Measurements from ENCODE around the gene CAVIN3. TPM values are rescaled to one million over a fixed set of nuclear protein-coding genes. Genes with fewer than 3 reads are reported as not detected.
"Not testable (repeated sequence)": the region's sequence is repeated elsewhere in the genome, so short reads cannot be mapped to it uniquely, and the experiment has no call there.

The CAVIN3 gene
- total and polyA plus RNA-seq, 9 of the 15 experiments (the other 6 are each of a cell fraction or from before 2014, with no cell fraction given) = 0.13 TPM; not detected in 8

DNA sequence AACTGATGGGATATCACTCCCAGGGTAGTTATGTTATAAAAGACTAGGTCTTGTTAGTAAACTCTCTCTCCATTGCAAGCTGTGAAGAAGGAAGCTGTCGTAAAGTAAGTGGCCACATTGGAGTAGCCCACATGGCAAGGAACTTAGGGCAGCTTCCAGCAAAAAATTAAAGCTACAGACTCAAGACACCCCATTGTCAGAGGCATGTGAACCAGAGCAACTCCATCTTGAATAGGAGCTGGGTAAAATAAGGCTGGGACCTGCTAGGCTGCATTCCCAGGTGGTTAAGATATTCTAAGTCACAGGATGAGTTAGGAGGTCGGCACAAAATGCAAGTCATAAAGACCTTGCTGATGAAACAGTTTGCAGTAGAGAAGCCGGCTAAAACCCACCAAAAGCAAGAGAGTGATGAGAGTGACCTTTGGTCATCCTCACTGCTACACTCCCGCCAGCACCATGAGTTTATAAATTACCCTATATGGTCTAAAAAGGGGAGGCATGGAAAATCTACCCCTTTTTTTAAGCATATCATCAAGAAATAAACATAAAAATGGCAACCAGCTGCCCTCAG lies 36.8 kb downstream of the CAVIN3 start (continued):
- TF ChIP-seq SMAD4 (CRISPR knock-in tag; conservative IDR thresholded peaks at IDR 0.05) = peak; percentile 65
- TF ChIP-seq NFRKB (IDR thresholded peaks at IDR 0.05; ENCODE audit: low read depth) = no peak
- no peak for TF ChIP-seq HNRNPLL (IDR thresholded peaks at IDR 0.05; ENCODE audit: low read depth, low read length, poor library complexity, severe bottlenecking)
- TF ChIP-seq, protein P1, sequence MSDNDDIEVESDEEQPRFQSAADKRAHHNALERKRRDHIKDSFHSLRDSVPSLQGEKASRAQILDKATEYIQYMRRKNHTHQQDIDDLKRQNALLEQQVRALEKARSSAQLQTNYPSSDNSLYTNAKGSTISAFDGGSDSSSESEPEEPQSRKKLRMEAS (CRISPR knock-in tag; IDR thresholded peaks at IDR 0.05) = no peak
- TF ChIP-seq, protein P2, sequence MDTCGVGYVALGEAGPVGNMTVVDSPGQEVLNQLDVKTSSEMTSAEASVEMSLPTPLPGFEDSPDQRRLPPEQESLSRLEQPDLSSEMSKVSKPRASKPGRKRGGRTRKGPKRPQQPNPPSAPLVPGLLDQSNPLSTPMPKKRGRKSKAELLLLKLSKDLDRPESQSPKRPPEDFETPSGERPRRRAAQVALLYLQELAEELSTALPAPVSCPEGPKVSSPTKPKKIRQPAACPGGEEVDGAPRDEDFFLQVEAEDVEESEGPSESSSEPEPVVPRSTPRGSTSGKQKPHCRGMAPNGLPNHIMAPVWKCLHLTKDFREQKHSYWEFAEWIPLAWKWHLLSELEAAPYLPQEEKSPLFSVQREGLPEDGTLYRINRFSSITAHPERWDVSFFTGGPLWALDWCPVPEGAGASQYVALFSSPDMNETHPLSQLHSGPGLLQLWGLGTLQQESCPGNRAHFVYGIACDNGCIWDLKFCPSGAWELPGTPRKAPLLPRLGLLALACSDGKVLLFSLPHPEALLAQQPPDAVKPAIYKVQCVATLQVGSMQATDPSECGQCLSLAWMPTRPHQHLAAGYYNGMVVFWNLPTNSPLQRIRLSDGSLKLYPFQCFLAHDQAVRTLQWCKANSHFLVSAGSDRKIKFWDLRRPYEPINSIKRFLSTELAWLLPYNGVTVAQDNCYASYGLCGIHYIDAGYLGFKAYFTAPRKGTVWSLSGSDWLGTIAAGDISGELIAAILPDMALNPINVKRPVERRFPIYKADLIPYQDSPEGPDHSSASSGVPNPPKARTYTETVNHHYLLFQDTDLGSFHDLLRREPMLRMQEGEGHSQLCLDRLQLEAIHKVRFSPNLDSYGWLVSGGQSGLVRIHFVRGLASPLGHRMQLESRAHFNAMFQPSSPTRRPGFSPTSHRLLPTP (IDR thresholded peaks at IDR 0.05; ENCODE audit: borderline replicate concordance, extremely low read depth, insufficient read length) = no peak
- TF ChIP-seq ZNF589 (CRISPR knock-in tag; IDR thresholded peaks at IDR 0.05; ENCODE audit: low read depth) = peak; percentile 59; the same call in 1 of the 2 replicates
- no peak for TF ChIP-seq ZNF561 (CRISPR knock-in tag; conservative IDR thresholded peaks at IDR 0.05)
- TF ChIP-seq DDX20 (tag; IDR thresholded peaks at IDR 0.05; ENCODE audit: low read depth) = no peak
- TF ChIP-seq KAT7 (CRISPR knock-in tag; IDR thresholded peaks at IDR 0.05; ENCODE audit: borderline replicate concordance) = no peak
- TF ChIP-seq ZNF316 (IDR thresholded peaks at IDR 0.05) = peak; percentile 19; the same call in 1 of the 2 replicates
- TF ChIP-seq, protein P3, sequence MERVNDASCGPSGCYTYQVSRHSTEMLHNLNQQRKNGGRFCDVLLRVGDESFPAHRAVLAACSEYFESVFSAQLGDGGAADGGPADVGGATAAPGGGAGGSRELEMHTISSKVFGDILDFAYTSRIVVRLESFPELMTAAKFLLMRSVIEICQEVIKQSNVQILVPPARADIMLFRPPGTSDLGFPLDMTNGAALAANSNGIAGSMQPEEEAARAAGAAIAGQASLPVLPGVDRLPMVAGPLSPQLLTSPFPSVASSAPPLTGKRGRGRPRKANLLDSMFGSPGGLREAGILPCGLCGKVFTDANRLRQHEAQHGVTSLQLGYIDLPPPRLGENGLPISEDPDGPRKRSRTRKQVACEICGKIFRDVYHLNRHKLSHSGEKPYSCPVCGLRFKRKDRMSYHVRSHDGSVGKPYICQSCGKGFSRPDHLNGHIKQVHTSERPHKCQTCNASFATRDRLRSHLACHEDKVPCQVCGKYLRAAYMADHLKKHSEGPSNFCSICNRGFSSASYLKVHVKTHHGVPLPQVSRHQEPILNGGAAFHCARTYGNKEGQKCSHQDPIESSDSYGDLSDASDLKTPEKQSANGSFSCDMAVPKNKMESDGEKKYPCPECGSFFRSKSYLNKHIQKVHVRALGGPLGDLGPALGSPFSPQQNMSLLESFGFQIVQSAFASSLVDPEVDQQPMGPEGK (CRISPR knock-in tag; IDR thresholded peaks at IDR 0.05; ENCODE audit: borderline replicate concordance) = no peak
- TF ChIP-seq, protein P4, sequence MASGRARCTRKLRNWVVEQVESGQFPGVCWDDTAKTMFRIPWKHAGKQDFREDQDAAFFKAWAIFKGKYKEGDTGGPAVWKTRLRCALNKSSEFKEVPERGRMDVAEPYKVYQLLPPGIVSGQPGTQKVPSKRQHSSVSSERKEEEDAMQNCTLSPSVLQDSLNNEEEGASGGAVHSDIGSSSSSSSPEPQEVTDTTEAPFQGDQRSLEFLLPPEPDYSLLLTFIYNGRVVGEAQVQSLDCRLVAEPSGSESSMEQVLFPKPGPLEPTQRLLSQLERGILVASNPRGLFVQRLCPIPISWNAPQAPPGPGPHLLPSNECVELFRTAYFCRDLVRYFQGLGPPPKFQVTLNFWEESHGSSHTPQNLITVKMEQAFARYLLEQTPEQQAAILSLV (tag; IDR thresholded peaks at IDR 0.05) = peak; percentile 33; the same call in 1 of the 2 replicates

DNA sequence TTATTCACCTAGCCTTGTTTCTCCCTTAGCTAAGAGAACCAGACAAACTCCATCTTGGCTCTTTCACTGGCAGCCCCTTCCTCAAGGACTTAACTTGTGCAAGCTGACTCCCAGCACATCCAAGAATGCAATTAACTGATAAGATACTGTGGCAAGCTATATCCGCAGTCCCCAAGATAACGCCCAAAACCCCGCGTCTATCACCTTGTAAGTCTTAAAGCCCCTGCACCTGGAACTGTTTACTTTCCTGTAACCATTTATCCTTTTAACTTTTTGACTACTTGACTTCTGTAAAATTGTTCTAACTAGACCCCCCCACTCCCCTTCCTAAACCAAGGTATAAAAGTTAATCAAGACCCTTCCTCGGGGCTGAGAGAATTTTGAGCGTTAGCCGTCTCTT lies 39.5 kb downstream of the CAVIN3 start:
- BruUV-seq (replicated peaks) = not testable (repeated sequence)

More for the DNA sequence above, 39.5 kb downstream of the CAVIN3 start:
- FAIRE-seq; POLR2A ChIA-PET; H3K79me2 ChIP-seq (ENCODE audit: control insufficient read depth, insufficient read depth, low read length); H3K36me3 ChIP-seq (ENCODE audit: control insufficient read depth, insufficient read depth, low read length); H3K9ac ChIP-seq (ENCODE audit: insufficient read depth in 1 of 2, low read depth in 2 of 2, low read length in 2 of 2); H3K9me3 ChIP-seq (replicated peaks; ENCODE audit: control insufficient read depth, insufficient read depth, low read depth, low read length); CTCF ChIA-PET (ENCODE audit: low intra/inter-chr PET ratio); H3K4me2 ChIP-seq (ENCODE audit: insufficient read depth, low read length); H2AFZ ChIP-seq (ENCODE audit: low read depth, low read length); H3K4me1 ChIP-seq (replicated peaks in 1 of 2; ENCODE audit: control insufficient read depth in 2 of 2, insufficient read depth in 2 of 2, low read length in 2 of 2); in situ Hi-C loops (cut with MboI); intact Hi-C loops (cut with micrococcal nuclease); H3K9me1 ChIP-seq (ENCODE audit: control insufficient read depth, insufficient read depth, low read length); ATAC-seq; H3K4me3 ChIP-seq; H4K20me1 ChIP-seq (replicated peaks; ENCODE audit: control insufficient read depth, insufficient read depth, low read length); DNase-seq (ENCODE audit: extremely low read depth in 1 of 4, low spot score in 3 of 4); H3K27ac ChIP-seq (ENCODE audit: extremely low read depth, low read depth, low read length): not testable (repeated sequence)
- peaks cover 19 to 35% of the 10 kb centered on the region in 2 experiments for H3K27me3 ChIP-seq (ENCODE audit: control insufficient read depth in 2 of 2, insufficient read depth in 2 of 2, low read length in 2 of 2)
- WGBS (ENCODE audit: insufficient coverage, low coverage, missing lambda C conversion rate) = 8% methylated on average over 7 of the region's 7 CpGs

Data from K562 (cell line).